ENCODE results near the gene RNF135. TPM values are rescaled to one million over a fixed set of nuclear protein-coding genes. Genes with fewer than 3 reads are reported as not detected.
"Not testable (repeated sequence)": the region's sequence is repeated elsewhere in the genome, so short reads cannot be mapped to it uniquely, and the experiment has no call there.

Gene RNF135
- total RNA-seq, 1 donor from 2014 or later, result 2.2 TPM

DNA sequence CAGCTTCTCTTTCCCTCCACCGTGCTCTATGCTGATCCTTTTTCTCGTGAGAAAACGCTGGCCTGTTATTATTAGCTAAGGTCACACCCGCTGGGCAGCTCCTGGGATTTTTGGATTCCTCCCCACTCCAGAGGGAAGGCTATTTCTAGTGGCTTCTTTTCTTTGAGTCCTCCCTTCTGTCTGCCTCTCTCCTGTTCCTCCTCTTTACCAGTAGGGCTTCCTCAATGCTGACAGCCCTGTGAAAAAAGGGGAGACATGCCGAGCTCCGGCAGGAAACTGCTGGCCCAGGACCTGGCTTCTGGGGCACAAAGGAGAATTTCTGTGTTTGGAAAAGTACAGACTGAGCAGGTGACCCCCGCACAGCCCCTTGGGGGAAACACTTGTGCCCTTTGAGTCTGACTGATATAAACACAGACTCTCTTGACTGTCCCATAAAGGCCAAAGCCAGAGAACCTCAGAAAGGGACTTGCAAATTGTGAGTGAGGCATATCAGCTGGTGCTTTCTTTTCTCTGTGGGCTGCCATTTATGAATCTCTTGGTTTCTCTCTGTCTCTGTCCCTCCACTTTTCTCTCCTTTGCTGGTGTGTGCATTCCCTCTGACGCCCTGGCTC, 14.0 kb upstream of the RNF135 start:
- no peak for DNase-seq

DNA sequence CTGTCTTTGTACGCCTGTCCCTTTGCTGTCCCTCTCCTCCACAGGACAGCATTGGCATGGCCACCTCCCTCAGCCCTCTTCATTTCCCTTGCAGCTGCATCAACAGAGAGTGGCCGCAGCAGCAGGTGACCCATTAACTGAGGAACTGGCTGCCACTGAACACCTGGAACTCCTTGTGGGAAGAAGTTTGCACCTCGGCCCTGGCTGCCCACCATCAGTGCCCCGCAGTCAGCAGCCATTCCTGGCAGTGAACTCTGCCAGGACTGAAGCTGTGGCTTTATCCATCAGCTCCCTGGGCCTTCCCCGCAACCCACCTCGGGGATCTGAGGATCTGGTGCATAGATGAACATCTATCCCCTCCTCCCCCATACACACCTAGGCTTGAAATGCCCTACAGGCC, 13.1 kb upstream of the RNF135 start:
- DNase-seq, result no peak

DNA sequence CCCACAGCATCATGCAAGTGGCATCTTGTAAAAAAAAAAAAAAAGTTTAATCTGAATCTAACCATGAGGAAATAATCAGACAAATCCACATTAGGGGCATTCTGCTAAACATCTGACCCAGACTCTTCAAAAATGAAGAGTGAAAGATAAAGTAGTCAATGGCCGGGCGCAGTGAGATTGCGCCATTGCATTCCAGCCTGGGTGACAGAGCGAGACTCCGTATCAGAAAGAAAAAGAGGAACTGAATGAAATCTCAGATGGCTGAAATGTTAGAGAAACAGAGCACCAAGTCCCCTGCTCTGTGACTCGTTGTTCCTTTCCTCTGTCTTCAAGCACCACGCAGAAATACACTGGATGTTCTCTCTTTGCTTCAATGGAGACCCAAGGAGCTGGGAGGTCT, 12.7 kb upstream of the RNF135 start:
- no peak for DNase-seq

DNA sequence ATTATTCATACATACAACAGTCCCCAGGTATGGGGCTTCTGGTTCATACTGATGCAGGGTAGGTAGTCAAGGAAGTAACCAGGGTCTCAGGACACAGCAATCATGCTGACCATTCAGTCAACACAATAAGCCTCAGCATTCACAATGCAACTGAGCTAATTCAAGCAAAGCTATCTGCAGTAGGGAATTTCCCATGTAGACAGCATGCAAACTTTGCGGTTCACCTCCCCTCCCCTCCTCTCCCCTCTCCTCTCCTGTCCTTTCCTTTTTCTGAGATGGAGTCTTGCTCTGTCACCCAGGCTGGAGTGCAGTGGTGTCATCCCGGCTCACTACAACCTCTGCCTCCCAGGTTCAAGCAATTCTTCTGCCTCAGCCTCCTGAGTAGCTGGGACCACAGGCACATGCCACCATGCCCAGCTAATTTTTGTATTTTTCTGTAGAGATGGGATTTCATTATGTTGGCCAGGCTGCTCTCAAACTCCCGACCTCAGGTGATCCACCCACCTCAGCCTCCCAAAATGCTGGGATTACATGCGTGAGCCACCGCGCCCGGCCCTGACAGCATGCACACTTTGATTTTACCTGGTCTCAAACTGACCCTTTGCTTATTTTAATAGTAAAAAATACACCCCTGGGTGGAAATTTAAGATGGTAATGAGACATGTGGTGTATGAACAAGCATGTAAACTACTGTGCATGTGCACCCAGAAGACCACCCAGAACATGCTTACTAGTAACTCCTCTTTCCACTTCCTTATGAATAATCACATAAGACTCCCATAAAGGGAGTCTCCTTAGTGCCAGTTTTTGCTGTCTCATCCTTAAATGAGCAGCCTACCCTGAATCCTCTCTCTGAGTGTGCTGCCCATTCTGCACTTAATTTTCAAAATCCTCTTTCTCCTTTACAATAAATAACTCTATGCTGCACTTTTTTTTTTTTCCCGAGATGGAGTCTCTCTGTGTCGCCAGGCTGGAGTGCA, 9.3 kb upstream of the RNF135 start:
- DNase-seq, result no peak

DNA sequence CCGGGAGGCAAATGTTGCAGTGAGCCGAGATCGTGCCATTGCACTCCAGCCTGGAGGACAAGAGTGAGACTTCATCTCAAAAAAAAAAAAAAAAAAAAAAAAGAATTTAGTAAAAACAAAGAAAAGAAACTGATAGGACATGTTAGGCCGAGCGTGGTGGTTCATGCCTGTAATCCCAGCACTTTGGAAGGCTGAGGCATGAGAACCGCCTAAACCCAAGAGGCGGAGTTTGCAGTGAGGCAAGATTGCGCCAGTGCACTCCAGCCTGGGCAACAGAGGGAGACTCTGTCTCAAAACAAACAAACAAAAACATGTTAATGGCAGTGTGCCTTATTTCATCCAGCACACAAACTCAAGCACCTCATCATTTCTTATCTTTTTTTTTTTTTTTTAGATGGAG, 6.5 kb upstream of the RNF135 start:
- not testable (repeated sequence) for DNase-seq

DNA sequence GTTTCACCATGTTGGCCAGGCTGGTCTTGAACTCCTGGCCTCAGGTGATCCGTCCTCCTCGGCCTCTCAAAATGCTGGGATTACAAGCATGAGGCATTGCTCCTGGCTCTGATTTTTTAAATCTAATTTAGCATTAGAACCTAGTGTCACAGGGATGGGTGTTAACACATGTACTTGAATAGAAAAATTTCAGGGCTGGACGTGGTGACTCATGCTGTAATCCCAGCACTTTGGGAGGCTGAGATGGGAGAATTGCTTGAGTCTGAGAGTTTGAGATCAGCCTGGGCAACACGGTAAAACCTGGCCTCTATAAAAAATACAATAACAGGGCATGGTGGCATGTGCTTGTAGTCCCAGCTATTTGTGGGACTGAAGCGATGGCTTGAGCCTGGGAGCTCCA, 6.0 kb upstream of the RNF135 start:
- DNase-seq, result no peak

DNA sequence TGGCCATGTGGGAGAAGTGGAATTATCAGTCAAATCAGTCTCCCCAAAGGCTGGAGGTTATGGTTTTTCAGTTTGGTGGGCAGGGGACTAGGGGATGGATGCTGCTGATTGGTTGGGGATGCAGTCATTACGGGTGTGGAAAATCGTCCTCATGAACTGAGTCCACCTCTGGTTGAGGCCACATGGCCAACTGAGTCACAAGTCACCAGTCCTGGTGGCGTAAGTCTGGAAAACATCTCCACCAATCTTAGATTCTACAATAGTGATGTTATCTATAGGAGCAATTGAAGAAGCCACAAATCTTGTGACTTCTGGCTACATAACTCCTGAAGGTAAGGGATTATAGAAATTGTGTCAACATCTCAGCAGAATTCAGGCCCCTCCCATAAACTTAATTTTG, 5.2 kb upstream of the RNF135 start:
- DNase-seq, result no peak

DNA sequence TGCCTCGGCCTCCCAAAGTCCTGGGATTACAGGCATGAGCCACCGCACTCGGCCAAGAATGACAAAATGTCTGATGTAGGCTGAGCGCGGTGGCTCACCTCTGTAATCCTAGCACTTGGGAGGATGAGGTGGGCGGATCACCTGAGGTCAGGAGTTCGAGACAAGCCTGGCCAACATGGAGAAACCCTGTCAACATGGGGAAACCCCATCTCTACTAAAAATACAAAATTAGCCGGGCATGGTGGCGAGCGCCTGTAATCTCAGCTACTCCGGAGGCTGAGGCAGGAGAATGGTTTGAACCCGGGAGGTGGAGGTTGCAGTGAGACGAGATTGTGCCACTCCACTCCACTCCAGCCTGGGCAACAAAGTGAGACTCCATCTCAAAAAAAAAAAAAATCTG, 2.9 kb upstream of the RNF135 start:
- DNase-seq, result not testable (repeated sequence)

DNA sequence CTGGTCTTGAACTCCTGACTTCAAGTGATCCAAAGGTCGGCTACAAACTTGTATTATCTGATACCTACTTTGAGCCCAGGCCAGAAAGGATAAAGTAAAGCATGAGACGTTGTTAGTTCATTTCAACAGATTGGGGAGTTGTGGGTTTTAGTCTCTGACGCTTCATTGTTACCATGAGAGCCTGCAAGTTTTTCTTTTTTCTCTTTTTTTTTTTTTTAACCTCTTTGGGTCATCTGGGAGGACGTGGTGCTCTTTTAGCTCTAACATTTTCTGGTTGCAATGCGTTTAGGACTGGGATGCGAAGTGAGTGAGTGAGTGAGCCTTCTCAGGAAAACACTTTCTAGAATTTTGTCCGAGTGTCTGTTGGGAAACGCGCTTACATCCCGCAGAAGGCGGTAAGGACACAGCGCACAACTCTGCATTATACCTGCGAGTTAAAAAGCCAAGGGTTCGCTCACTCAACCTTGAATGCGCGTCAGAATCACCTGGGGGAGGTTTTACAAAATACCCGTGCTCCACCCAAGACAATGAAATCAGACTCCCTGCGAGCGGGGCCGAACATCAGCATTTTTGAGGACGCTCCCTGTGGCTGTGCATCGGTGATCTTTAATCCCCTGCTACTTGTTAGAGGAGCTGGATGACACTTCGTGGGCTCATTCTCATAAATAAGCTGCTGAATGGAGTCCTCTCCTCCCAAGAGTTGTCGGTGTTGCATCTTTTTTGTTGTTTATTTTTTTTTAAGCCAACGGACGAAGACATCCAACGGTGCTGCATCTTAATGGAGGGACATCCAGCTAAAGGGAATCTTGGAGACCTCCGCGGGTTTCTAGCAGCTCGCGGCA, 629 bp upstream of the RNF135 start:
- DNase-seq, result no peak

DNA sequence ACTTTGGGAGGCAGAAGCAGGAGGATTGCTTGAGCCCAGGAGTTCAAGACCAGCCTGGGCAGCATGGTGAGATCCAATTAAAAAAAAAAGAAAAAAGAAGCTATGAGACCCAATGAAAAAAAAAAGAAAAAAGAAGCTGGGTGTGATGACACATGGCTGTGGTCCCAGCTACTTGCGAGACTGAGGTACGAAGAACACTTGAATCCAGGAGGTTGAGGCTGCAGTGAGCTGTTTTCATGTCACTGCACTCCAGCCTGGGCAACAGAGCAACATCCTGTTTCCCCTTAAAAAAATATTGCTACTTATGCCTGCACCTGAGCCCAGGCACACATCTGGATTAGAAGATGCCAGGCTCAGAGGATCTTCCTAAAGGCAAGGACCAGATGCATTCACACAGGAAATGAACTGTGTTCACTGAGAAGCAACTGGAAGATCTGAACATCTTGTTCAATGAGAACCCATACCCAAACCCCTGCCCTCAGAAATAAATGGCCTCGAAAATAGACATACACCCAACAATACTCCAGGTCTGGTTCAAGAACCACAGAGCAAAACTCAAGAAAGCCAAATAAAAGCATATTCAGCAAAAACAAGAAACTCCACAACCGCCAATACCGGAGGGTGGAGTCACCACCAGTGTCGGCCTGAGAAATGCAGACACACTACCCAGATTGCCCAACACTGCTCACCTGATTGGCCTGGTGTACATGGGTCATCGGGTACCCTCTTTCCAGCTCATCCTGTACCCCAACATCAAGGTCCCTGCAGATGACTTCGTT, 4.4 kb downstream of the RNF135 start:
- DNase-seq, result no peak

DNA sequence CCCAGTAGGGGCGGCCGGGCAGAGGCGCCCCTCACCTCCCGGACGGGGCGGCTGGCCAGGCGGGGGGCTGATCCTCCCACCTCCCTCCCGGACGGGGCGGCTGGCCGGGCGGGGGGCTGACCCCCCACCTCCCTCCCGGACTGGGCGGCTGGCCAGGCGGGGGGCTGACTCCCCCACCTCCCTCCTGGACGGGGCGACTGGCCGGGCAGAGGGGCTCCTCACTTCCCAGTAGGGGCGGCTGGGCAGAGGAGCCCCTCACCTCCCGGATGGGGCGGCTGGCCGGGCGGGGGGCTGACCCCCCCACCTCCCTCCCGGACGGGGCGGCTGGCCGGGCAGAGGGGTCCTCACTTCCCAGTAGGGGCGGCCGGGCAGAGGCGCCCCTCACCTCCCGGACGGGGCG, 9.1 kb downstream of the RNF135 start:
- DNase-seq, result not testable (repeated sequence)

DNA sequence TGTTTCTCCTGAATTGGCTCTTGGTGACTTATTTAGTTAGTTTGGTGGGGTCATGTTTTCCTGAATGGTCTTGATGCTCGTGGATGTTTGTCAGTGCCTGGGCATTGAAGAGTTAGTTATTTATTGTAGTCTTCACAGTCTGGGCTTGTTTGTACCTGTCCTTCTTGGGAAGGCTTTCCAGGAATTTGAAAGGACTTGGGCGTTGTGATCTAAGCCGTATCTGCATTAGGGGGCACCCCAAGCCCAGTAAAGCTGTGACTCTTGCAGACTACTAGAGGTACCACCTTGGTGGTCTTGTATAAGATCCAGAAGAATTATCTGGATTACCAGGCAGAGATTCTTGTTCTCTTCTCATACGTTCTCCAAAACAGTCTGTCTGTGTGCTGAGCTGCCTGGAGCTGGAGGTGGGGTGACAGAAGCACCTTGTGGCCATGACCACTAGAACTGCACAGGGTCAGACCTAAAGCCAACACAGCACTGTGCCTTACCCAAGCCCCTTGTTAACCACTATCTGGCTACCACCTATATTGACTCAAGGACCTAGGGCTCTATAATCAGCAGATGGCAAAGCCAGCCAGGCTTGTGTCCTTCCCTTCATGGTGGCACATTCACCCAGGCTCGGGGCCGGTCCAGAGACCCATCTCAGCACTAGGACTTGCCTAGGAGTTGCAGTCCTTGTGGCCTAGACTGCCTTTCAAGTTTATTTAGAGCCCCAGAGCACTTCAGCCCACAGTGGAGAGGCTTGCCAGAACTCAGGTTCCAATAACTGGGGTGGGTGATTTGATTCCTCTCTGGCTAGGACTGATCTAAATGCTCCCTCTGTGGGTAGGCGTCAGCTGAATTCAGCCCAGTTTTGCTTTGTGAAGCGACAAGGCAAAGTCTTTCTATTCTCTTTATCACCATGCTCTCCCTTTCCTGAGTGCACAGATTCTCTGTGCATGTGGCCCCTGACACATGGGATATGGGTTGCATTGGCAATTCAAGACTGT, 11.0 kb downstream of the RNF135 start:
- no peak for DNase-seq

DNA sequence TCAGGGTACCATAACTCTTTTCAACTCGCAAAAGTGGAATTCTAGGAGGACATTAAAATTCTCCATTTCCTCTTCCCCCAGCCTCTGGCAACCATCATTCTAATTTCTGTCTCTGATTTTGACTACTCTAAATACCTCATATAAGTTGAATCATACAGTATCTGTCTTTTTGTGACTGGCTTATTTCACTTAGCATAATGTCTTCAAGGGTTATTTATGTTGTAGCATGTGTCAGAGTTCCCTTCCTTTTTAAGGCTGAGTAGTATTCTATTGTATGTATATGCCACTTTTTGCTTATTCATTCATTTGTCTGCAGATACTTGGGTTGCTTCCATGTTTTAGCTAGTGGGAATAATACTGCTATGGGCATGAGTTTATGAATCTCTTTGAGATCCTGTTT, 12.0 kb downstream of the RNF135 start:
- no peak for DNase-seq

DNA sequence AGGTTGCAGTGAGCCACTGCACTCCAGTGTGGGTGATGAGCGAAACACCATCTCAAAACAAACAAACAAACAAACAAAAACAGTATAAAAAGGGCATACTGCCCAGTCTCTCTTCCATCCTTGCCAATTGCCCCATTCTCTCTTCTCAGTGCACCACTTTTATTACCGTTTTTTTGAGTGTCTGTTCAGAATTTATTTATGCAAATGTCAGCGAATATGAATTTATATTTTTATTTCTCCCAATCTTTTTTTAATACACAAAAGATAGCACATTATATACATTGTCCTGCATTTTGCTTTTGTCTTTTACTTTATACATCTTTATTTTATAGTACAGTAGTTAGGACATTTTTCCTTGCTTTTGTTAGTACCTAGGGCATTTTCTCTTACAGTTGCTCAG, 19.6 kb downstream of the RNF135 start:
- no peak for DNase-seq

DNA sequence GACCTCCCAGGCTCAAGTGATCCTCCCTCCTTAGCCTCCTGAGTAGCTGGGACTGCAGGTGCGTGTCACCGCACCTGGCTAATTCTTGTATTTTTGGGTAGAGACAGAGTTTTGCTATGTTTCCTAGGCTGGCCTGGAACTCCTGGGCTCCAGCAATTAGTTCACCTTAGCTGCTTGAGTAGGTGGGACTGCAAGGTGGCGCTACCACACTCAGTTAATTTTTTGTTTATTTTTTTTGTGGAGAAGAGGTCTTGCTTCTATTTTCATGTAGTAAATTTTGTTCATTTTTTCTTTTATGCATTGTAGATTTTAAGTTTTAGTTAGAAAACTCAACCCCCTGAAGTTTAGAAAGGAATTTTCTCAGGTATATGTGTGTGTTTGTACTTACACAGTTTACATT, 21.7 kb downstream of the RNF135 start:
- no peak for DNase-seq

DNA sequence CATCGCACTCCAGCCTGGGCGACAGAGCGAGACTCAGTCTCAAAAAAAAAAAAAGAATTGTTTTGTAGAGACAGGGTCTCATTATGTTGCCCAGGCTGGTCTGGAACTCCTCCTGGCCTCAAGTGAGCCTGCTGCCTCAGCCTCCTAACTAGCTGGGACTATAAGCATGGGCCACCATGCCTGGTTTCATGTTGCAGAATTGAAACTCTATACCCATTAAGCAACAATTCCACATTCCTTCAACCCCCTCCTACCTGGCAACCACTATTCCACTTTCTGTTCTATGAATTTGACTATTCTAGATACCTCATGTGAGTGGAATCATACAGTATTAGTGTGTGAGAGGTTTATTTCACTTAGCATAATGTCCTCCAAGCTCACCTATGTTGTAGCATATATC, 24.5 kb downstream of the RNF135 start:
- DNase-seq, result no peak

DNA sequence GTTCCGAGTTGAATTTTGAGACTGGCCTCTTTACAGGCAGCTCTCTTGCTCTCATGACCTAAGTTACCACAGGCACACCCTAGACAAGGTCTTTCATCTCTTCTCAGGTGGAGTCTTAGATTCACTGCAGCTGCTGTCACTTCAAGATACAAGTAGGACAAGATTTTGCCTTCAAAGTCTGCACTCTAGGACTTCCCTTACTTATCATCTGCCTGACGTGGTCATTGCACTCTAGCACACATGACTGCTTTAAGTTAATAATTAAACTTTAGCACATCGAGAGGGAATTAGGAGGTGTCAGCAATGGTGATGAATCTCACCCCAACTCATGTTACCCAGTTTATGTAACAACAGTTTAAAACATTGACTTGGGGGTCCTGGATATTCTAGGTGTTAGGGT, 25.6 kb downstream of the RNF135 start:
- no peak for DNase-seq

DNA sequence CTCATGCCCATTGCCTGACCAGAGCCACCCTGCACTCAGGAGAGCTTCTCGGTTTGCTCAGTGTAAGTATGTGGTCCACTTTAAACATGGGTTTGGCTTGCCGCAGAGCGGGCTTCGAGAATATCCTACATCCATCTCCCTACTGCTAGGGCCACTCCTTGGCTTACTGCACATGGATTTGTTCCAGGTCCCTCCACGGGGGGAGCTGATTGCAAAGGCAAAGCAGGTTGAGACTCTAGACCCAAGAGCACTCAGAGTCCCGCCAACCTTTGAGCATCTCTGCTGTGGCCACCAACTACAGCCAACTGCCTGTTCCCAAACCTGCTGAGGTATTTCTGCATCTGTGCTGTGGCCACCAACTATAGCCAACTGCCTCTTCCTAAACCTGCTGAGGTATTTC, 26.4 kb downstream of the RNF135 start:
- DNase-seq, result no peak

DNA sequence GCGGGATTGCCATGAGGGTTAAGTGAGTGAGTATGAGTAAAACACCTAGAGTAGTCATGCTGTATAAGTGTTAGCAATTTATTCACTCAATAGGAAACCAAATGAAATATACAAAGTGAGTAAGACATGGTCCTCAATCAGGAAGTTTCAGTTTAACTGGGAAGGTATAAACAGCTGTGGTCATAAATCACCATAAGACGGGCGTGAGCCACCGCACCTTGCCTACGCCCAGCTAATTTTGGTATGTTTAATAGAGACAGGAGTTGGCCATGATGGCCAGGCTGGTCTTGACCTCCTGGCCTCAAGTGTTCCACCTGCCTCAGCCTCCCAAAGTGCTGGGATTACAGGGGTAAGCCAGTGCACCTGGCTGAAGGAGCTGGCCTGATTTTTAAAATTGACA, 27.0 kb downstream of the RNF135 start:
- DNase-seq, result no peak

DNA sequence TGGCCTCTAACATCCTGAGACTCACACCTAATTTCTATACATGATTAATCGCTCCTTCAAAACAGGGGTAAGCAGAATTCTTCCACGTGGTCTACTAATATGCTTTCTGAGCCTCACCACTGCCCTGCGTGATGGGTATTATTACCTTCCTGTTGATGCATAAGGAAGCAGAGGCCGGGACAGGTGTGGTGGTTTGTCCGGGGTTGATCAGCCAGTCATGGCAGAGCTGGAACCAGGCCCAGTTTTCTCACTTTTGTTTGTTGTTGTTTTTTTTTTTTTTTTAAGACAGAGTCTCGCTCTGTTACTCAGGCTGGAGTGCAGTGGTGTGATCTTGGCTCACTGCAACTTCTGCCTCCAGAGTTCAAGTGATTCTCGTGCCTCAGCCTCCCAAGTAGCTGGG, 31.2 kb downstream of the RNF135 start:
- no peak for DNase-seq

Measured in occipital lobe (tissue), 2 donors.